Liver (tissue), 3 donors: ENCODE results near the gene ELOB.

Experiments
- CTCF ChIP-seq: fragments of 150-350 bp; IDR thresholded peaks from 2 replicates; pipeline ENCODE4 v1.5.1; 2017; ENCODE audit warnings: improper control_type of control experiment, low read depth, low read length; ENCODE audit not compliant: missing input control
- GABPA ChIP-seq, 2 donors: IDR thresholded peaks in 1 of 2; conservative IDR thresholded peaks in 1 of 2; 2 replicates each; pipeline ENCODE4 v1.6.1; 2016; ENCODE audit warnings: antibody characterized with exemption in 2 of 2, mild to moderate bottlenecking in 1 of 2, moderate library complexity in 1 of 2
- HNF4G ChIP-seq: IDR thresholded peaks from 2 replicates; pipeline ENCODE4 v1.6.1; 2016; ENCODE audit warnings: antibody characterized with exemption
- JUND ChIP-seq, 2 donors: IDR thresholded peaks; 2 replicates each; pipeline ENCODE4 v1.6.1; 2016; ENCODE audit warnings: antibody characterized with exemption in 2 of 2
- YY1 ChIP-seq: IDR thresholded peaks from 2 replicates; pipeline ENCODE4 v1.6.1; 2016; ENCODE audit warnings: antibody characterized with exemption, mild to moderate bottlenecking
- TF ChIP-seq, protein P1 (sequence below): IDR thresholded peaks from 2 replicates; pipeline ENCODE4 v1.6.1; 2016; ENCODE audit warnings: antibody characterized with exemption
- donor health status: healthy.
- donor health status: healthy.

- TF ChIP-seq CTCF: no peak
- no peak for TF ChIP-seq HNF4G
- no peak for TF ChIP-seq YY1
- TF ChIP-seq GABPA (IDR thresholded peaks at IDR 0.05 in 1 of 2, conservative IDR thresholded peaks at IDR 0.05 in 1 of 2): no peak
- no peak for TF ChIP-seq JUND (IDR thresholded peaks at IDR 0.05)
- TF ChIP-seq, protein P1, sequence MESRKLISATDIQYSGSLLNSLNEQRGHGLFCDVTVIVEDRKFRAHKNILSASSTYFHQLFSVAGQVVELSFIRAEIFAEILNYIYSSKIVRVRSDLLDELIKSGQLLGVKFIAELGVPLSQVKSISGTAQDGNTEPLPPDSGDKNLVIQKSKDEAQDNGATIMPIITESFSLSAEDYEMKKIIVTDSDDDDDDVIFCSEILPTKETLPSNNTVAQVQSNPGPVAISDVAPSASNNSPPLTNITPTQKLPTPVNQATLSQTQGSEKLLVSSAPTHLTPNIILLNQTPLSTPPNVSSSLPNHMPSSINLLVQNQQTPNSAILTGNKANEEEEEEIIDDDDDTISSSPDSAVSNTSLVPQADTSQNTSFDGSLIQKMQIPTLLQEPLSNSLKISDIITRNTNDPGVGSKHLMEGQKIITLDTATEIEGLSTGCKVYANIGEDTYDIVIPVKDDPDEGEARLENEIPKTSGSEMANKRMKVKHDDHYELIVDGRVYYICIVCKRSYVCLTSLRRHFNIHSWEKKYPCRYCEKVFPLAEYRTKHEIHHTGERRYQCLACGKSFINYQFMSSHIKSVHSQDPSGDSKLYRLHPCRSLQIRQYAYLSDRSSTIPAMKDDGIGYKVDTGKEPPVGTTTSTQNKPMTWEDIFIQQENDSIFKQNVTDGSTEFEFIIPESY: no peak
Measured at GRCh38 chr16:2769100-2769529, 8.0 kb downstream of the ELOB start.
